HepG2 (cell line): ENCODE data around the gene NME1. TPM values are rescaled to one million over a fixed set of nuclear protein-coding genes. Genes with fewer than 3 reads are reported as not detected.

Experiments used
- BHLHE40 ChIP-seq: IDR thresholded peaks from 2 replicates; pipeline ENCODE4 v1.6.1; 2011; ENCODE audit warnings: low read length, improper control_type of control experiment
- ETS1 ChIP-seq: sonication (generic); formaldehyde crosslinking; IDR thresholded peaks from 2 replicates; pipeline ENCODE4 v1.4.0; 2020; ENCODE audit warnings: missing genetic modification reagents
- GABPA ChIP-seq, 2 experiments: IDR thresholded peaks; 2 replicates each; pipeline ENCODE4 v1.6.1; 2011 to 2016; ENCODE audit warnings: low read depth in 2 of 2, low read length in 1 of 2, missing biosample characterization in 1 of 2, missing genetic modification characterization in 1 of 2
- MBNL3 ChIP-seq: fragments of 250-450 bp; sonication (Bioruptor Pico); conservative IDR thresholded peaks from 2 replicates; pipeline ENCODE4 v1.8.0; 2022; ENCODE audit warnings: mild to moderate bottlenecking, inconsistent platforms
- PAX8 ChIP-seq: sonication (generic); formaldehyde crosslinking; IDR thresholded peaks from 2 replicates; pipeline ENCODE4 v1.8.0; 2022; ENCODE audit warnings: mild to moderate bottlenecking, missing genetic modification reagents, borderline replicate concordance
- TAF15 ChIP-seq: fragments of 200-400 bp; formaldehyde crosslinking; IDR thresholded peaks from one replicate; pipeline ENCODE4 v1.6.1; 2018; ENCODE audit warnings: mild to moderate bottlenecking, low read depth, low read length; ENCODE audit not compliant: poor library complexity, severe bottlenecking
- ZNF17 ChIP-seq: sonication (generic); formaldehyde crosslinking; IDR thresholded peaks from 2 replicates; pipeline ENCODE4 v1.5.0; 2020; ENCODE audit warnings: mild to moderate bottlenecking, missing genetic modification reagents
- ZNF329 ChIP-seq: sonication (generic); formaldehyde crosslinking; IDR thresholded peaks from 2 replicates; pipeline ENCODE4 v1.9.0; 2021; ENCODE audit warnings: low read depth, mild to moderate bottlenecking, missing genetic modification reagents
- ZNF430 ChIP-seq: sonication (generic); formaldehyde crosslinking; IDR thresholded peaks from 2 replicates; pipeline ENCODE4 v1.9.0; 2021; ENCODE audit warnings: mild to moderate bottlenecking, missing genetic modification reagents
- ZNF75D ChIP-seq: sonication (generic); formaldehyde crosslinking; IDR thresholded peaks from 2 replicates; pipeline ENCODE4 v1.8.1; 2023; ENCODE audit warnings: missing genetic modification reagents, mild to moderate bottlenecking, borderline replicate concordance
- polyA plus RNA-seq, 8 experiments: library from polyadenylated mRNA; depleted of rRNA in 3 of 8; stranded (reverse) in 7 of 8; unstranded in 1 of 8; fragments of >200 nt; fragmentation: Illumina TruSeq in 4 of 8; extraction: Trizol in 4 of 8; gene quantifications; 2 replicates each; pipeline versions ENCODE4 v1.2.1 to v1.2.3, GENCODE V29; 2011 to 2016; ENCODE audit warnings: low read depth in 4 of 8, missing spikeins in 1 of 8, mixed read lengths in 1 of 8; ENCODE audit not compliant: insufficient read depth in 1 of 8
- total RNA-seq, 5 experiments: library from RNA; depleted of rRNA; stranded (reverse); fragments of >200 nt; fragmentation: Illumina TruSeq; extraction: Trizol; gene quantifications; 2 replicates each; pipeline ENCODE4 v1.2.3, GENCODE V29; 2016; ENCODE audit warnings: low read depth in 1 of 5
- TF ChIP-seq, protein P1 (sequence below): sonication (generic); formaldehyde crosslinking; IDR thresholded peaks from 2 replicates; pipeline ENCODE4 v1.8.0; 2022; ENCODE audit warnings: mild to moderate bottlenecking, missing genetic modification reagents, borderline replicate concordance

The NME1 gene
- total and polyA plus RNA-seq, 2 of the 13 experiments (the other 11 are each of a cell fraction or from before 2014, with no cell fraction given), result 295 to 516 TPM

DNA sequence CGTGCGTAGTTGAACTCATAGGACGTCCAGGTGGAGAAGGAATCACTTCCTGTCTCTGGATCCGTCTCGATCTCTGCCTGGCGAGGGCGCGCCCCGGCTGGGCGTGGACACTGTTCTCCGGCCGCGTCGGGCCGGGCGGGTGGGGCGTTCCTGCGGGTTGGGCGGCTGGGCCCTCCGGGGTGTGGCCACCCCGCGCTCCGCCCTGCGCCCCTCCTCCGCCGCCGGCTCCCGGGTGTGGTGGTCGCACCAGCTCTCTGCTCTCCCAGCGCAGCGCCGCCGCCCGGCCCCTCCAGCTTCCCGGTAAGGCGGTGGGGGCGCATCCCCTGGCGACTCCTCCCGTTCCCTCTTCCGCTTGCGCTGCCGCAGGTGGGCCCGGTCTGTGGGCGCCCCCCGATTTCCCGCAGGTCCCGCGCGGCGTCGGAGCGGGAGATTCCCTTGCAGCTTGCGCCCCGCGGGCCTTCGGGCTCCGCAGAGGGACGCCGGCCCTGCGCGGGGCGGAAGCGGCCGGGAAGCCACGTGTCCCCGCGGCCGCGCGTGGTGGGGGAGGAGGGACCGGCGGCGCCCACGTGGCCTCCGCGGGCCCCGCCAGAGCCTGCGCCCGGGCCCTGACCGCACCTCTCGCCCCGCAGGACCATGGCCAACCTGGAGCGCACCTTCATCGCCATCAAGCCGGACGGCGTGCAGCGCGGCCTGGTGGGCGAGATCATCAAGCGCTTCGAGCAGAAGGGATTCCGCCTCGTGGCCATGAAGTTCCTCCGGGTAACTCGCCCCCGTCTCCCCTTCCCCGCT, 13.0 kb downstream of the NME1 start, which contains the start of gene NME2 (continued):
- TF ChIP-seq ZNF17 (CRISPR knock-in tag) (no peak), ZNF329 (CRISPR knock-in tag) (no peak), MBNL3 (no peak), BHLHE40 (no peak), ZNF75D (CRISPR knock-in tag) (no peak; the same call in 1 of the 2 replicates), ZNF430 (CRISPR knock-in tag) (peak; percentile 16; the same call in 1 of the 2 replicates), TAF15 (no peak), GABPA (IDR thresholded peaks at IDR 0.05; ENCODE audit: low read depth, low read length) (peak; percentile 47; the same call in 1 of the 2 replicates), GABPA (CRISPR knock-in tag; IDR thresholded peaks at IDR 0.05; ENCODE audit: low read depth) (peak; percentile 83), ETS1 (no peak), PAX8 (CRISPR knock-in tag) (peak; percentile 55; the same call in 1 of the 2 replicates)
- TF ChIP-seq, protein P1, sequence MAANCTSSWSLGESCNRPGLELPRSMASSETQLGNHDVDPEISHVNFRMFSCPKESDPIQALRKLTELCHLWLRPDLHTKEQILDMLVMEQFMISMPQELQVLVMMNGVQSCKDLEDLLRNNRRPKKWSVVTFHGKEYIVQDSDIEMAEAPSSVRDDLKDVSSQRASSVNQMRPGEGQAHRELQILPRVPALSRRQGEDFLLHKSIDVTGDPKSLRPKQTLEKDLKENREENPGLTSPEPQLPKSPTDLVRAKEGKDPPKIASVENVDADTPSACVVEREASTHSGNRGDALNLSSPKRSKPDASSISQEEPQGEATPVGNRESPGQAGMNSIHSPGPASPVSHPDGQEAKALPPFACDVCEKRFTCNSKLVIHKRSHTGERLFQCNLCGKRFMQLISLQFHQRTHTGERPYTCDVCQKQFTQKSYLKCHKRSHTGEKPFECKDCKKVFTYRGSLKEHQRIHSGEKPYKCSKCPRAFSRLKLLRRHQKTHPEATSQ (CRISPR knock-in tag), result no peak
- TF ChIP-seq, all 625 proteins: peak for 251
